ENCODE results near the gene SSBP4.

- TF ChIP-seq, protein P1, sequence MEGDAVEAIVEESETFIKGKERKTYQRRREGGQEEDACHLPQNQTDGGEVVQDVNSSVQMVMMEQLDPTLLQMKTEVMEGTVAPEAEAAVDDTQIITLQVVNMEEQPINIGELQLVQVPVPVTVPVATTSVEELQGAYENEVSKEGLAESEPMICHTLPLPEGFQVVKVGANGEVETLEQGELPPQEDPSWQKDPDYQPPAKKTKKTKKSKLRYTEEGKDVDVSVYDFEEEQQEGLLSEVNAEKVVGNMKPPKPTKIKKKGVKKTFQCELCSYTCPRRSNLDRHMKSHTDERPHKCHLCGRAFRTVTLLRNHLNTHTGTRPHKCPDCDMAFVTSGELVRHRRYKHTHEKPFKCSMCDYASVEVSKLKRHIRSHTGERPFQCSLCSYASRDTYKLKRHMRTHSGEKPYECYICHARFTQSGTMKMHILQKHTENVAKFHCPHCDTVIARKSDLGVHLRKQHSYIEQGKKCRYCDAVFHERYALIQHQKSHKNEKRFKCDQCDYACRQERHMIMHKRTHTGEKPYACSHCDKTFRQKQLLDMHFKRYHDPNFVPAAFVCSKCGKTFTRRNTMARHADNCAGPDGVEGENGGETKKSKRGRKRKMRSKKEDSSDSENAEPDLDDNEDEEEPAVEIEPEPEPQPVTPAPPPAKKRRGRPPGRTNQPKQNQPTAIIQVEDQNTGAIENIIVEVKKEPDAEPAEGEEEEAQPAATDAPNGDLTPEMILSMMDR (IDR thresholded peaks at IDR 0.05) = no peak
- TF ChIP-seq NR3C1 (IDR thresholded peaks at IDR 0.05) = no peak
- no peak for TF ChIP-seq USF2 (IDR thresholded peaks at IDR 0.05)
- no peak for TF ChIP-seq POLR2A (IDR thresholded peaks at IDR 0.05; ENCODE audit: low read length)
- no peak for TF ChIP-seq EP300 (IDR thresholded peaks at IDR 0.05)
- TF ChIP-seq, protein P2, sequence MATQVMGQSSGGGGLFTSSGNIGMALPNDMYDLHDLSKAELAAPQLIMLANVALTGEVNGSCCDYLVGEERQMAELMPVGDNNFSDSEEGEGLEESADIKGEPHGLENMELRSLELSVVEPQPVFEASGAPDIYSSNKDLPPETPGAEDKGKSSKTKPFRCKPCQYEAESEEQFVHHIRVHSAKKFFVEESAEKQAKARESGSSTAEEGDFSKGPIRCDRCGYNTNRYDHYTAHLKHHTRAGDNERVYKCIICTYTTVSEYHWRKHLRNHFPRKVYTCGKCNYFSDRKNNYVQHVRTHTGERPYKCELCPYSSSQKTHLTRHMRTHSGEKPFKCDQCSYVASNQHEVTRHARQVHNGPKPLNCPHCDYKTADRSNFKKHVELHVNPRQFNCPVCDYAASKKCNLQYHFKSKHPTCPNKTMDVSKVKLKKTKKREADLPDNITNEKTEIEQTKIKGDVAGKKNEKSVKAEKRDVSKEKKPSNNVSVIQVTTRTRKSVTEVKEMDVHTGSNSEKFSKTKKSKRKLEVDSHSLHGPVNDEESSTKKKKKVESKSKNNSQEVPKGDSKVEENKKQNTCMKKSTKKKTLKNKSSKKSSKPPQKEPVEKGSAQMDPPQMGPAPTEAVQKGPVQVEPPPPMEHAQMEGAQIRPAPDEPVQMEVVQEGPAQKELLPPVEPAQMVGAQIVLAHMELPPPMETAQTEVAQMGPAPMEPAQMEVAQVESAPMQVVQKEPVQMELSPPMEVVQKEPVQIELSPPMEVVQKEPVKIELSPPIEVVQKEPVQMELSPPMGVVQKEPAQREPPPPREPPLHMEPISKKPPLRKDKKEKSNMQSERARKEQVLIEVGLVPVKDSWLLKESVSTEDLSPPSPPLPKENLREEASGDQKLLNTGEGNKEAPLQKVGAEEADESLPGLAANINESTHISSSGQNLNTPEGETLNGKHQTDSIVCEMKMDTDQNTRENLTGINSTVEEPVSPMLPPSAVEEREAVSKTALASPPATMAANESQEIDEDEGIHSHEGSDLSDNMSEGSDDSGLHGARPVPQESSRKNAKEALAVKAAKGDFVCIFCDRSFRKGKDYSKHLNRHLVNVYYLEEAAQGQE (IDR thresholded peaks at IDR 0.05) = no peak
- TF ChIP-seq ESRRA (IDR thresholded peaks at IDR 0.05; ENCODE audit: borderline replicate concordance, low read length) = no peak
- TF ChIP-seq BHLHE40 (IDR thresholded peaks at IDR 0.05; ENCODE audit: low read depth, low read length) = no peak
- TF ChIP-seq NPAS2 (CRISPR knock-in tag; IDR thresholded peaks at IDR 0.05; ENCODE audit: borderline replicate concordance) = no peak
- TF ChIP-seq ELK1 (IDR thresholded peaks at IDR 0.05; ENCODE audit: low read depth, low read length) = no peak
- TF ChIP-seq JUNB (IDR thresholded peaks at IDR 0.05) = no peak
- no peak for TF ChIP-seq RCOR1 (IDR thresholded peaks at IDR 0.05; ENCODE audit: low read depth, low read length)
- TF ChIP-seq SMC3 (IDR thresholded peaks at IDR 0.05) = no peak
- TF ChIP-seq RAD21 (conservative IDR thresholded peaks at IDR 0.05 in 1 of 2, IDR thresholded peaks at IDR 0.05 in 1 of 2) = no peak
These were observed 20.2 kb upstream of the SSBP4 start for GRCh38 chr19:18399008-18399407.
